ENCODE results near the gene WDPCP. TPM values are rescaled to one million over a fixed set of nuclear protein-coding genes. Genes with fewer than 3 reads are reported as not detected.

Gene WDPCP
- total and polyA plus RNA-seq, 4 donors: 1.1 to 7.6 (median 2.7) TPM

DNA sequence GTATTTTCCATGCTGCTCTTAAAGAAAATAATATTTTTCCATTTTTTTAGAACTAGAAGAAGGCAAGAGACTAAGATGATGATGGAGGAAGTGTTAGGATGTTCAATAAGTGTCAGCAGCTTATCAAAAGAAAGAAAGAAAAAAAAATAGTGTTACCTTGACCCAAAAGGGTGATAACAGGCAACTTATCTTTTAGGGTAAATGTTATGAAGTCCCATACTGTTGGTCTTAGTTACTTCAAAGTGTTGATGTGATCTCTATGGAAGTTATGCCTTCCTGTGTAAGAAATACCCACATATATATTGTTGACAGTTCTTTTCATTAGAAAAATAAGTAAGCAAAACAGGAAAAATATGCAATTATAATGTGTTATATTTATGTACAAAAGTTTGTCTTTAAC lies 394.1 kb downstream of the WDPCP start:
- no peak overlapping the region for H3K9ac ChIP-seq (ENCODE audit: low read depth in 1 of 2, low read length in 2 of 2)
- TF ChIP-seq FOXA1 (IDR thresholded peaks at IDR 0.05) (no peak), HNF4A (conservative IDR thresholded peaks at IDR 0.05) (no peak), RXRA (IDR thresholded peaks at IDR 0.05) (no peak), GABPA (IDR thresholded peaks at IDR 0.05 in 1 of 2, conservative IDR thresholded peaks at IDR 0.05 in 1 of 2) (no peak), JUND (IDR thresholded peaks at IDR 0.05) (no peak), YY1 (IDR thresholded peaks at IDR 0.05) (no peak), RAD21 (IDR thresholded peaks at IDR 0.05) (no peak), NR2F2 (IDR thresholded peaks at IDR 0.05) (no peak), TAF1 (conservative IDR thresholded peaks at IDR 0.05) (no peak), HNF4G (IDR thresholded peaks at IDR 0.05) (no peak)
- TF ChIP-seq, protein P1, sequence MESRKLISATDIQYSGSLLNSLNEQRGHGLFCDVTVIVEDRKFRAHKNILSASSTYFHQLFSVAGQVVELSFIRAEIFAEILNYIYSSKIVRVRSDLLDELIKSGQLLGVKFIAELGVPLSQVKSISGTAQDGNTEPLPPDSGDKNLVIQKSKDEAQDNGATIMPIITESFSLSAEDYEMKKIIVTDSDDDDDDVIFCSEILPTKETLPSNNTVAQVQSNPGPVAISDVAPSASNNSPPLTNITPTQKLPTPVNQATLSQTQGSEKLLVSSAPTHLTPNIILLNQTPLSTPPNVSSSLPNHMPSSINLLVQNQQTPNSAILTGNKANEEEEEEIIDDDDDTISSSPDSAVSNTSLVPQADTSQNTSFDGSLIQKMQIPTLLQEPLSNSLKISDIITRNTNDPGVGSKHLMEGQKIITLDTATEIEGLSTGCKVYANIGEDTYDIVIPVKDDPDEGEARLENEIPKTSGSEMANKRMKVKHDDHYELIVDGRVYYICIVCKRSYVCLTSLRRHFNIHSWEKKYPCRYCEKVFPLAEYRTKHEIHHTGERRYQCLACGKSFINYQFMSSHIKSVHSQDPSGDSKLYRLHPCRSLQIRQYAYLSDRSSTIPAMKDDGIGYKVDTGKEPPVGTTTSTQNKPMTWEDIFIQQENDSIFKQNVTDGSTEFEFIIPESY (IDR thresholded peaks at IDR 0.05): no peak
- TF ChIP-seq, protein P2, sequence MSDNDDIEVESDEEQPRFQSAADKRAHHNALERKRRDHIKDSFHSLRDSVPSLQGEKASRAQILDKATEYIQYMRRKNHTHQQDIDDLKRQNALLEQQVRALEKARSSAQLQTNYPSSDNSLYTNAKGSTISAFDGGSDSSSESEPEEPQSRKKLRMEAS (IDR thresholded peaks at IDR 0.05): no peak
- TF ChIP-seq, protein P3, sequence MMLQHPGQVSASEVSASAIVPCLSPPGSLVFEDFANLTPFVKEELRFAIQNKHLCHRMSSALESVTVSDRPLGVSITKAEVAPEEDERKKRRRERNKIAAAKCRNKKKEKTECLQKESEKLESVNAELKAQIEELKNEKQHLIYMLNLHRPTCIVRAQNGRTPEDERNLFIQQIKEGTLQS (IDR thresholded peaks at IDR 0.05): no peak
- H3K36me3 ChIP-seq (ENCODE audit: control insufficient read depth in 4 of 4, insufficient read depth in 3 of 4, low read depth in 1 of 4, low read length in 3 of 4): no peaks in the 10 kb centered on the region
- DNase-seq (ENCODE audit: low spot score): no peak
- H3K4me3 ChIP-seq (ENCODE audit: low read depth in 1 of 3, low read length in 3 of 3): no peak overlapping the region
- no peaks in the 10 kb centered on the region for H3K27me3 ChIP-seq (ENCODE audit: control insufficient read depth in 4 of 4, insufficient read depth in 4 of 4, low read length in 3 of 4)
- no peaks in the 10 kb centered on the region for H3K4me1 ChIP-seq (ENCODE audit: control insufficient read depth in 4 of 4, insufficient read depth in 4 of 4, low read length in 3 of 4)
- H3K27ac ChIP-seq (ENCODE audit: low read depth in 1 of 2, low read length in 2 of 2): no peak overlapping the region
- H3K9me3 ChIP-seq (ENCODE audit: control insufficient read depth in 4 of 4, low read length in 3 of 4): no peaks in the 10 kb centered on the region

DNA sequence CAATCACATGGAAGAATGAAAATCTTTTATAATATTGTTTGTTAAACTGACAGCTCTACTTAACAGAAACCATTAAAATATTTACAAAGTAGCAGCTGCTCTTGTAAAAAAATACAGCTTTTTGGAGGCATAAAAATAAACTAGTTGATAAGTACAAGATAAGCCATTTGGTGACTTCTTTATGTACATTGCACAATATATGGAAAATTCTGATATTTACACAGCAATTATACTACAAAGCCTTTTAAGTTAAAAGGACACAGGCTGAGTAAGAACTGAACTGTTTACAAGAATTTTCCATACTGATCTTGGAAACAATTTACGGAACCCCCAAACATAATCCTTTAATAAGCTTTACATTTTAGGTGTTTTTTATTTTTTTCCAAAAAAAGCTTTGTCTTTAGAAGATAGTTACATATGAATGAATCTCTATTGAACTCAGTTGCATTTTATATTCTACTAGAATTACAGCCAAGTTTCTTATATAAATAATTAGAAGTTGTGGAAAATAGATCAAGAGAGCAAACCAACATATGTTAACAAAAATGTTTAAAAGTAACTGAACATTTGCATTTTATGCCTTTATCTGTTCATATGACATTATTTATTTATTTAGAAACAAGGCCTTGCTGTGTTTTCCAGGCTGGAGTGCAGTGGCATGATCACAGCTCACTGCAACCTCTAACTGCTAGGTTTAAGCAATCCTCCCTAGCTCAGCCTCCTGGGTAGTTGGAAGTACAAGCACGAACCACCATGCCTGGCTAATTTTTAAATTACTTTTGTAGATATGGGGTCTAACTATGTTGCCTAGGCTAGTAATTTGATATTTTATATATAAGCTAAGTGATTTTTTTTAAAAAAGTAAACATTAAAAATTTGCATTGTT lies 395.1 kb downstream of the WDPCP start:
- Histone ChIP-seq H3K4me1 (ENCODE audit: control insufficient read depth in 4 of 4, insufficient read depth in 4 of 4, low read length in 3 of 4) (no peaks in the 10 kb centered on the region), H3K27ac (ENCODE audit: low read depth in 1 of 2, low read length in 2 of 2) (no peak overlapping the region), H3K9me3 (ENCODE audit: control insufficient read depth in 4 of 4, low read length in 3 of 4) (no peaks in the 10 kb centered on the region), H3K9ac (ENCODE audit: low read depth in 1 of 2, low read length in 2 of 2) (no peak overlapping the region), H3K4me3 (ENCODE audit: low read depth in 1 of 3, low read length in 3 of 3) (no peak overlapping the region), H3K36me3 (ENCODE audit: control insufficient read depth in 4 of 4, insufficient read depth in 3 of 4, low read depth in 1 of 4, low read length in 3 of 4) (no peaks in the 10 kb centered on the region), H3K27me3 (ENCODE audit: control insufficient read depth in 4 of 4, insufficient read depth in 4 of 4, low read length in 3 of 4) (no peaks in the 10 kb centered on the region)
- DNase-seq (ENCODE audit: low spot score): no peak
- 90% methylated on average over 2 of the region's 2 CpGs for WGBS
- TF ChIP-seq FOXA2 (IDR thresholded peaks at IDR 0.05) (no peak), FOXA1 (IDR thresholded peaks at IDR 0.05) (no peak), GABPA (IDR thresholded peaks at IDR 0.05 in 1 of 2, conservative IDR thresholded peaks at IDR 0.05 in 1 of 2) (no peak)

DNA sequence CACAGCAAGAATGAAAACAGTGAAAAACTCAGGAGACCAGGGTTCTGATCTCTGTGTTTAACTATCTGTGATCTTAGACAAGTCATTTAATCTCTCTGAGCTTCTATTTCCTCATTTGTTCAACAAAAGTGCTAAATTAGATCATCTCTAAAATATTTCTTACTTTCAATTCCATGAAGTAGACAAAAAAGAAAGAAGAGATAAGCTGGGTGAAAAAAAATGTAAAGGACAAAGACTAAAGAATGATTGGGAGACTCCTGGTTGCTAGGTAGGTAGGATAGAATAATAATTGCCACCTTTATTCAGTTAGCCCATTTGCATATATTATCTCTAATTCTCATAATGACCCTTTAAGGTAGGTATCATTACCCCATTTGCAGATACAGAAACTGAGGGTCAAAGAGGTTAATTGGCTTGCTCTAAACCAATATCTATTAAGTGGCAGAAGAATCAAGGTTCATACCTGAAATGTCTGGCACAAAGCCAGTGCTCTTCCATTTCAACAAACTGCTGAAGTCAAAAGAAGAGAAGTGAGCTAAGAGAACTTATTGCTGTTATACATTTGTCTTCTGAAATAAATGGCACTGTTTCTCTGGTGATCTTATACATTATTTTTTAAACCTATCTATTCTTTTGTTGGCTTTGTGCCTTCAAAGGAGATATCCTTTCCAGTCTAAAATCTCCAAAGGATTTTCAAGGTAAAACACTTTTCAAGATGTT lies 395.9 kb downstream of the WDPCP start:
- TF ChIP-seq NR2F2 (IDR thresholded peaks at IDR 0.05) (no peak), TAF1 (conservative IDR thresholded peaks at IDR 0.05) (no peak), FOXA2 (IDR thresholded peaks at IDR 0.05) (no peak), RAD21 (IDR thresholded peaks at IDR 0.05) (no peak), RXRA (IDR thresholded peaks at IDR 0.05) (no peak), SP1 (IDR thresholded peaks at IDR 0.05) (no peak), EGR1 (IDR thresholded peaks at IDR 0.05; ENCODE audit: low read depth in 2 of 2) (no peak), JUND (IDR thresholded peaks at IDR 0.05) (no peak), GABPA (IDR thresholded peaks at IDR 0.05 in 1 of 2, conservative IDR thresholded peaks at IDR 0.05 in 1 of 2) (no peak), HNF4G (IDR thresholded peaks at IDR 0.05) (no peak), HNF4A (conservative IDR thresholded peaks at IDR 0.05) (no peak)
- TF ChIP-seq, protein P4, sequence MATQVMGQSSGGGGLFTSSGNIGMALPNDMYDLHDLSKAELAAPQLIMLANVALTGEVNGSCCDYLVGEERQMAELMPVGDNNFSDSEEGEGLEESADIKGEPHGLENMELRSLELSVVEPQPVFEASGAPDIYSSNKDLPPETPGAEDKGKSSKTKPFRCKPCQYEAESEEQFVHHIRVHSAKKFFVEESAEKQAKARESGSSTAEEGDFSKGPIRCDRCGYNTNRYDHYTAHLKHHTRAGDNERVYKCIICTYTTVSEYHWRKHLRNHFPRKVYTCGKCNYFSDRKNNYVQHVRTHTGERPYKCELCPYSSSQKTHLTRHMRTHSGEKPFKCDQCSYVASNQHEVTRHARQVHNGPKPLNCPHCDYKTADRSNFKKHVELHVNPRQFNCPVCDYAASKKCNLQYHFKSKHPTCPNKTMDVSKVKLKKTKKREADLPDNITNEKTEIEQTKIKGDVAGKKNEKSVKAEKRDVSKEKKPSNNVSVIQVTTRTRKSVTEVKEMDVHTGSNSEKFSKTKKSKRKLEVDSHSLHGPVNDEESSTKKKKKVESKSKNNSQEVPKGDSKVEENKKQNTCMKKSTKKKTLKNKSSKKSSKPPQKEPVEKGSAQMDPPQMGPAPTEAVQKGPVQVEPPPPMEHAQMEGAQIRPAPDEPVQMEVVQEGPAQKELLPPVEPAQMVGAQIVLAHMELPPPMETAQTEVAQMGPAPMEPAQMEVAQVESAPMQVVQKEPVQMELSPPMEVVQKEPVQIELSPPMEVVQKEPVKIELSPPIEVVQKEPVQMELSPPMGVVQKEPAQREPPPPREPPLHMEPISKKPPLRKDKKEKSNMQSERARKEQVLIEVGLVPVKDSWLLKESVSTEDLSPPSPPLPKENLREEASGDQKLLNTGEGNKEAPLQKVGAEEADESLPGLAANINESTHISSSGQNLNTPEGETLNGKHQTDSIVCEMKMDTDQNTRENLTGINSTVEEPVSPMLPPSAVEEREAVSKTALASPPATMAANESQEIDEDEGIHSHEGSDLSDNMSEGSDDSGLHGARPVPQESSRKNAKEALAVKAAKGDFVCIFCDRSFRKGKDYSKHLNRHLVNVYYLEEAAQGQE (IDR thresholded peaks at IDR 0.05): no peak
- TF ChIP-seq, protein P2 (IDR thresholded peaks at IDR 0.05): no peak
- TF ChIP-seq, protein P3 (IDR thresholded peaks at IDR 0.05): no peak
- no peak for DNase-seq (ENCODE audit: low spot score)
- Histone ChIP-seq H3K9me3 (ENCODE audit: control insufficient read depth in 4 of 4, low read length in 3 of 4) (no peaks in the 10 kb centered on the region), H3K4me3 (ENCODE audit: low read depth in 1 of 3, low read length in 3 of 3) (no peak overlapping the region), H3K4me1 (ENCODE audit: control insufficient read depth in 4 of 4, insufficient read depth in 4 of 4, low read length in 3 of 4) (no peaks in the 10 kb centered on the region), H3K27ac (ENCODE audit: low read depth in 1 of 2, low read length in 2 of 2) (no peak overlapping the region), H3K27me3 (ENCODE audit: control insufficient read depth in 4 of 4, insufficient read depth in 4 of 4, low read length in 3 of 4) (no peaks in the 10 kb centered on the region), H3K36me3 (ENCODE audit: control insufficient read depth in 4 of 4, insufficient read depth in 3 of 4, low read depth in 1 of 4, low read length in 3 of 4) (no peaks in the 10 kb centered on the region), H3K9ac (ENCODE audit: low read depth in 1 of 2, low read length in 2 of 2) (no peak overlapping the region)
